Testis (tissue), 3 donors: ENCODE results near the gene CLEC16A. TPM values are rescaled to one million over a fixed set of nuclear protein-coding genes. Genes with fewer than 3 reads are reported as not detected.

ENCODE experiments used
- DNase-seq: peaks from one replicate; pipeline ENCODE4 v3.0.0-alpha.2; 2019
- H3K27ac ChIP-seq, 2 donors: fragments of 200-600 bp; sonication (generic); one replicate each; pipeline ENCODE4 v1.5.1; 2019
- H3K27me3 ChIP-seq: fragments of 200-600 bp; sonication (generic); one replicate; pipeline ENCODE4 v1.5.1; 2019
- H3K36me3 ChIP-seq: fragments of 200-600 bp; sonication (generic); one replicate; pipeline ENCODE4 v1.5.1; 2017; ENCODE audit warnings: low read depth; ENCODE audit errors: missing control alignments
- H3K4me1 ChIP-seq: fragments of 200-600 bp; sonication (generic); one replicate; pipeline ENCODE4 v1.5.1; 2019
- H3K4me3 ChIP-seq, 2 donors: fragments of 200-600 bp; sonication (generic); one replicate each; pipeline ENCODE4 v1.5.1; 2017 to 2019
- H3K9me3 ChIP-seq: fragments of 200-600 bp; sonication (generic); one replicate; pipeline ENCODE4 v1.5.1; 2017
- CTCF ChIP-seq, 3 experiments: fragments of 450-650 bp in 2 of 3; fragments of 200-600 bp in 1 of 3; sonication (generic) in 1 of 3; IDR thresholded peaks; one replicate each; pipeline ENCODE4 v1.5.1; 2016 to 2019; ENCODE audit warnings: antibody characterized with exemption in 3 of 3, mild to moderate bottlenecking in 2 of 3, moderate library complexity in 1 of 3
- POLR2A ChIP-seq: fragments of 450-650 bp; IDR thresholded peaks from one replicate; pipeline ENCODE4 v1.6.1; 2017; ENCODE audit warnings: antibody characterized with exemption, mild to moderate bottlenecking, moderate library complexity
- WGBS, 2 donors: methylation state at CpG; one replicate each; pipeline ENCODE4 v1.1.5; 2018; 5-methylcytosine and 5-hydroxymethylcytosine counted together
- intact Hi-C: fragments of 100-400 bp; cut with DNase I; formaldehyde crosslinking; loops from one replicate; pipeline ENCODE4 v1.15.1; 2023; ENCODE audit warnings: low total_unique reads
- polyA plus RNA-seq: library from polyadenylated mRNA; stranded (reverse); fragments of 350-450 nt; fragmentation: Illumina TruSeq; extraction: RNeasy Lipid Tissue Mini Kit (QIAGEN cat#74804); gene quantifications from one replicate; pipeline ENCODE4 v1.2.3, GENCODE V29; 2014; ENCODE audit warnings: low read depth, low replicate concordance; ENCODE audit not compliant: insufficient read depth
- total RNA-seq, 2 donors: library from RNA; depleted of rRNA; stranded (reverse); fragments of >200 nt; gene quantifications; one replicate each; pipeline ENCODE4 v1.2.3, GENCODE V29; 2016

The CLEC16A gene
- total and polyA plus RNA-seq, 3 donors from 2014 or later = 93.9 to 126 (median 122) TPM

- WGBS, 2 donors = 86 to 88% methylated on average over 9 of the region's 9 CpGs
- no peak overlapping the region for H3K27ac ChIP-seq
- no peaks in the 10 kb centered on the region for H3K27me3 ChIP-seq
- no peak for DNase-seq
- peaks cover 3% of the 10 kb centered on the region for H3K4me1 ChIP-seq
- no peak overlapping the region for H3K4me3 ChIP-seq
- intact Hi-C loops = no loop called here
- H3K36me3 ChIP-seq = no peaks in the 10 kb centered on the region
- H3K9me3 ChIP-seq = no peaks in the 10 kb centered on the region
- no peak for TF ChIP-seq CTCF (IDR thresholded peaks at IDR 0.05)
- no peak for TF ChIP-seq POLR2A
Observed at GRCh38 chr16:11208916-11209665, 264.7 kb downstream of the CLEC16A start.

DNA sequence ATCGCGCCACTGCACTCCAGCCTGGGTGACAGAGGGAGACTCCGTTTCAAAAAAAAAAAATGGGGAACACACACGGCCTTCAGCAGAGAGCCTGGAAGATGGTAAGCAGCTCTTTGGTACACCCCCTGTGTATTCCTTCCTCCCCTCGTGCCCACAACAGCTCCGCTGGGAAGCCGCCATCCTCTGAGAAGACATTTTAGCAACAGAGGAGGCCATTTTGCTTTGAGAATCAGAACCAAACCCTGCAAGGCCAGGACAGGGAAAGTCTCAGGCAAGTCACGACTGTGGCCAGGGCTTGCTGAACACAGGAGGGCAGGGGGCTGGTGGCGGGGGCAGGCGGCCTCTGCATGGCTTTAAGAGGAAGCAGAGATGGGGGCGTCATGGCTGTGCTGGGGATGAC, 265.9 kb downstream of the CLEC16A start:
- Histone ChIP-seq H3K27me3 (no peaks in the 10 kb centered on the region), H3K4me1 (peaks cover 3% of the 10 kb centered on the region), H3K27ac (no peak overlapping the region), H3K36me3 (no peaks in the 10 kb centered on the region), H3K4me3 (no peak overlapping the region), H3K9me3 (no peaks in the 10 kb centered on the region)
- no peak for TF ChIP-seq CTCF (IDR thresholded peaks at IDR 0.05)
- intact Hi-C loops = no loop called here
- no peak for DNase-seq
- 86 to 94% methylated on average over 11 of the region's 11 CpGs for WGBS, 2 donors

DNA sequence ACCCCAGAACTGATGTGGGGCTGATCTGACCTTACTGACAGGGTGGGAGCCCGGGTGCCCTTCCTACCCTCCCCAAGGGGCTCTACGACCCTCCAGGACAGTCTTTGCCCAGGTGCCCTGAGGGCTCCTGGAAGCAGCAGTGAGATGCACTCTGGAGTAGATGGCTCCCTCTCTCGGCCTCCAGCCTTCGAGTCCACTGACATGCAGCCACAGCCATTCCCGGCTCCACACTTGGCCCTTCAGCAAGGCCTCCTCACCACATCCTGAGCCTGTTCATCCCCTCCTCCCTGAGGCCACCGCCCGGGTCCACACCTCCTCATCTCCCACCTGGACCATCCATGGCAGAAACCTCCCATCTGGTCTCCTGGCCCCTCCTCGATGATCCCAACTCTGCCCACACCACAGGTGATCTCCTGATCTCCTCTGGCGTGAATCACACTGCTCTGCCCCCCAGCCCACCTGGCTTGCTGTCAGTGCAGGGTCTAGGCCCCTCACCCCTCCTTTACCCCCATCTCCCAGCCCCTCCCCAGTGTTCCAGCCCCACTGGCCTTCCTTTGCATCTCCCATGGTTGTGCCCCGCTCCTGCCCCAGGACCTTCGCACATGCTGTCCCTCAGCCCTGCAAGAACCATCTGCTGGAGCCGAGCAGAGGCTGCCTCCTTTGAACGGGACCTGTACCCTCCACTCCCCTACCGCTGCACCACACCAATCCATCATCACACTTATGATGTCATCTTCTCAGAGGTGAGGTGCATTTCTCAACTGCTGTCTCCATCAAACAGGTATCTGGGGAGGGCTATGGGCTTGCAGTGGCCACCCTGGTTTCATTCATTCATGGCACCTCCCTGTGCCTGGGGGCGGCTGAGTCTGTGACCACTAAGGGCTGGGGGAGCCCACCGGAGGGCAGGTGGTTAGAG, 267.0 kb downstream of the CLEC16A start:
- intact Hi-C loops = no loop called here
- Histone ChIP-seq H3K27ac (no peak overlapping the region), H3K9me3 (no peaks in the 10 kb centered on the region), H3K27me3 (no peaks in the 10 kb centered on the region), H3K4me1 (peaks cover 3% of the 10 kb centered on the region), H3K36me3 (no peaks in the 10 kb centered on the region), H3K4me3 (no peak overlapping the region)
- DNase-seq = no peak
- no peak for TF ChIP-seq CTCF (IDR thresholded peaks at IDR 0.05)
- TF ChIP-seq POLR2A = no peak
- WGBS, 2 donors = 74 to 76% methylated on average over 16 of the region's 16 CpGs

- 68 to 72% methylated on average over 16 of the region's 16 CpGs for WGBS, 2 donors
- H3K4me3 ChIP-seq = no peak overlapping the region
- TF ChIP-seq CTCF (IDR thresholded peaks at IDR 0.05) (no peak), POLR2A (no peak)
- no peaks in the 10 kb centered on the region for H3K36me3 ChIP-seq
- intact Hi-C loops = no loop called here
- no peaks in the 10 kb centered on the region for H3K27me3 ChIP-seq
- peaks cover 3% of the 10 kb centered on the region for H3K4me1 ChIP-seq
- no peak for DNase-seq
- H3K9me3 ChIP-seq = no peaks in the 10 kb centered on the region
- H3K27ac ChIP-seq = no peak overlapping the region
Observed at GRCh38 chr16:11211977-11212797, 267.8 kb downstream of the CLEC16A start.
